ENCODE data around the gene MOGAT2. TPM values are rescaled to one million over a fixed set of nuclear protein-coding genes. Genes with fewer than 3 reads are reported as not detected.

MOGAT2 gene
- total RNA-seq, 1 experiment from 2014 or later, result 0.12 TPM

DNA sequence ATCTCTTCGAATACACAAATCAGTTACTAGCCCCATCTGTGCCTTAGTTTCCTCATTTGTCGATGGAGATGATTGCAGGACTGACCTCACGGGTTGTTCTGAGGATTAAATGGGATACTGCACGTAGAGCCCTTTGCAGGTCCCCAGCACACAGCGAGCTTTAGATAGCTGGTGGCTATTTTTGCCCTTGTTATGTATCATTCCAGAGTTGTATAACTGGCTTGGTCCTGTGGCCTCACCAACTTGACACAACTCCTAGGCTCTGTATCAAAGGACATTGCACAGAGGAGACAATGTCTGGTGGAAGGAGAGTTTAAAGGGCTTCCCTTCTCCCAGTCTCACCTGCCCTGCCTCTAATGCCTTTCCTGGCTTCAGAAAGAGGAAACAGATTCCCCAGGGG lies 28.2 kb downstream of the MOGAT2 start:
- ChIA-PET CTCF (no interaction called here), POLR2A (no interaction called here), RAD21 (ENCODE audit: low non-redundant PET in 1 of 2, low total read pairs in 2 of 2, uncharacterized antibody in 2 of 2, unreplicated experiment in 2 of 2) (no interaction called here)
- Histone ChIP-seq H3K4me2 (ENCODE audit: low read length) (no peak overlapping the region), H3K27me3 (ENCODE audit: insufficient read depth, low read length) (peaks cover 7% of the 10 kb centered on the region; the same call in 1 of the 2 replicates), H2AFZ (ENCODE audit: low read depth, low read length, poor library complexity, severe bottlenecking) (no peak overlapping the region), H4K20me1 (ENCODE audit: insufficient read depth) (no peaks in the 10 kb centered on the region), H3K27ac (ENCODE audit: low read depth, low read length) (no peak overlapping the region), H3K9me2 (ENCODE audit: insufficient read depth) (no peaks in the 10 kb centered on the region), H3K36me3 (ENCODE audit: control insufficient read depth in 1 of 2, insufficient read depth in 2 of 2, low read length in 2 of 2) (no peaks in the 10 kb centered on the region), H3K9ac (ENCODE audit: low read length) (no peak overlapping the region), H3K79me2 (ENCODE audit: insufficient read depth, low read length) (no peaks in the 10 kb centered on the region), H3K4me1 (ENCODE audit: control insufficient read depth in 1 of 2, insufficient read depth in 2 of 2, low read length in 2 of 2) (no peaks in the 10 kb centered on the region), H3K4me3 (replicated peaks in 1 of 2; ENCODE audit: low read depth in 1 of 2, low read length in 2 of 2) (no peak overlapping the region), H3K9me3 (ENCODE audit: control insufficient read depth in 1 of 2, insufficient read depth in 1 of 2, low read depth in 1 of 2, low read length in 2 of 2) (no peaks in the 10 kb centered on the region)
- ATAC-seq (no peak), DNase-seq (ENCODE audit: low read depth, low spot score) (no peak)
- BruUV-seq (replicated peaks), result no TSS peak
- no peak for TF ChIP-seq REST (IDR thresholded peaks at IDR 0.05; ENCODE audit: low read depth)
- no peak for TF ChIP-seq CBX3 (IDR thresholded peaks at IDR 0.05; ENCODE audit: low read depth)
- no peak for TF ChIP-seq ZFX (IDR thresholded peaks at IDR 0.05)
- no peak for TF ChIP-seq SP1 (IDR thresholded peaks at IDR 0.05; ENCODE audit: low read depth)
- TF ChIP-seq SIN3A (IDR thresholded peaks at IDR 0.05; ENCODE audit: low read depth), result no peak
- TF ChIP-seq MAX (IDR thresholded peaks at IDR 0.05), result no peak
- no peak for TF ChIP-seq POLR2A (IDR thresholded peaks at IDR 0.05; ENCODE audit: borderline replicate concordance, extremely low read depth, insufficient read depth, insufficient read length)
- no peak for TF ChIP-seq YY1 (IDR thresholded peaks at IDR 0.05; ENCODE audit: extremely low read depth, insufficient replicate concordance, low read depth, low read length)
- no peak for TF ChIP-seq ELF1 (IDR thresholded peaks at IDR 0.05; ENCODE audit: borderline replicate concordance, low read depth)
- no peak for TF ChIP-seq EZH2 (IDR thresholded peaks at IDR 0.05)
- TF ChIP-seq CTCF (IDR thresholded peaks at IDR 0.05 in 2 of 3, conservative IDR thresholded peaks at IDR 0.05 in 1 of 3; ENCODE audit: borderline replicate concordance in 1 of 3, insufficient read depth in 1 of 3, low read depth in 2 of 3, low read length in 2 of 3), result no peak
- TF ChIP-seq, protein P1, sequence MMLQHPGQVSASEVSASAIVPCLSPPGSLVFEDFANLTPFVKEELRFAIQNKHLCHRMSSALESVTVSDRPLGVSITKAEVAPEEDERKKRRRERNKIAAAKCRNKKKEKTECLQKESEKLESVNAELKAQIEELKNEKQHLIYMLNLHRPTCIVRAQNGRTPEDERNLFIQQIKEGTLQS (IDR thresholded peaks at IDR 0.05), result no peak
- TF ChIP-seq SRF (IDR thresholded peaks at IDR 0.05; ENCODE audit: low read depth), result no peak
- TF ChIP-seq JUND (IDR thresholded peaks at IDR 0.05), result no peak
- no peak for TF ChIP-seq POLR2AphosphoS5 (IDR thresholded peaks at IDR 0.05; ENCODE audit: low read depth, low read length)
- no peak for TF ChIP-seq RAD21 (IDR thresholded peaks at IDR 0.05; ENCODE audit: low read depth)
- no peak for TF ChIP-seq FOSL1 (IDR thresholded peaks at IDR 0.05; ENCODE audit: low read depth)
- TF ChIP-seq EZH2phosphoT487 (IDR thresholded peaks at IDR 0.05; ENCODE audit: borderline replicate concordance), result no peak
- TF ChIP-seq TCF7L2 (IDR thresholded peaks at IDR 0.05; ENCODE audit: borderline replicate concordance, extremely low read depth, insufficient read depth, insufficient read length), result no peak
- no peak for TF ChIP-seq EGR1 (IDR thresholded peaks at IDR 0.05; ENCODE audit: low read depth)
- intact Hi-C loops (cut with micrococcal nuclease), result no loop called here
